Measurements from ENCODE around the gene MRPL12.

DNA sequence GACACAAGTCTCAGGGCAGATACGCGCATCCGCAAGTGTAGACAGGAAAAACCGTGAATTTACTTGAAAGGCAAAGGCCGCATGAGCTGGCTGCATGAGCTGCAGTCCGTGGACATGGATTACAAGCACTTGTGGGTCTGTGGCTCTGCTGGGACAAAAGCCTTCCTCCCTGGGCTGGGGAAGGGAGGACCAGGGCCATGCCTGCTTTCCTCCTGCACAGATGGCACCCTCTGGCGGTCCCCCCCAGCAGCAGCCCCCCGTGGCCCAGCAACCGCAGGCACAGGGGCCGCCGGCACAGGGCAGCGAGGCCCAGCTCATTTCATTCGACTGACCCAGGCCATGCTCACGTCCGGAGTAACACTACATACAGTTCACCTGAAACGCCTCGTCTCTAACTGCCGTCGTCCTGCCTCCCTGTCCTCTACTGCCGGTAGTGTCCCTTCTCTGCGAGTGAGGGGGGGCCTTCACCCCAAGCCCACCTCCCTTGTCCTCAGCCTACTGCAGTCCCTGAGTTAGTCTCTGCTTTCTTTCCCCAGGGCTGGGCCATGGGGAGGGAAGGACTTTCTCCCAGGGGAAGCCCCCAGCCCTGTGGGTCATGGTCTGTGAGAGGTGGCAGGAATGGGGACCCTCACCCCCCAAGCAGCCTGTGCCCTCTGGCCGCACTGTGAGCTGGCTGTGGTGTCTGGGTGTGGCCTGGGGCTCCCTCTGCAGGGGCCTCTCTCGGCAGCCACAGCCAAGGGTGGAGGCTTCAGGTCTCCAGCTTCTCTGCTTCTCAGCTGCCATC lies 1.7 kb upstream of the MRPL12 start:
- TF ChIP-seq, protein P1, sequence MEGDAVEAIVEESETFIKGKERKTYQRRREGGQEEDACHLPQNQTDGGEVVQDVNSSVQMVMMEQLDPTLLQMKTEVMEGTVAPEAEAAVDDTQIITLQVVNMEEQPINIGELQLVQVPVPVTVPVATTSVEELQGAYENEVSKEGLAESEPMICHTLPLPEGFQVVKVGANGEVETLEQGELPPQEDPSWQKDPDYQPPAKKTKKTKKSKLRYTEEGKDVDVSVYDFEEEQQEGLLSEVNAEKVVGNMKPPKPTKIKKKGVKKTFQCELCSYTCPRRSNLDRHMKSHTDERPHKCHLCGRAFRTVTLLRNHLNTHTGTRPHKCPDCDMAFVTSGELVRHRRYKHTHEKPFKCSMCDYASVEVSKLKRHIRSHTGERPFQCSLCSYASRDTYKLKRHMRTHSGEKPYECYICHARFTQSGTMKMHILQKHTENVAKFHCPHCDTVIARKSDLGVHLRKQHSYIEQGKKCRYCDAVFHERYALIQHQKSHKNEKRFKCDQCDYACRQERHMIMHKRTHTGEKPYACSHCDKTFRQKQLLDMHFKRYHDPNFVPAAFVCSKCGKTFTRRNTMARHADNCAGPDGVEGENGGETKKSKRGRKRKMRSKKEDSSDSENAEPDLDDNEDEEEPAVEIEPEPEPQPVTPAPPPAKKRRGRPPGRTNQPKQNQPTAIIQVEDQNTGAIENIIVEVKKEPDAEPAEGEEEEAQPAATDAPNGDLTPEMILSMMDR (IDR thresholded peaks at IDR 0.05), result no peak
- no peak for TF ChIP-seq EZH2 (IDR thresholded peaks at IDR 0.05; ENCODE audit: borderline replicate concordance, insufficient read depth, low read depth, low read length, poor library complexity, severe bottlenecking)

All from B cell (primary cell).